GM20000 (cell line): ENCODE data around the gene COL8A2.
A peak's percentile ranks its signal among the peaks of the same experiment; 100 is the strongest.

ENCODE experiments used
- DNase-seq: peaks from one replicate; pipeline ENCODE4 v3.0.0; 2012; ENCODE audit warnings: low spot score
- TF ChIP-seq, protein P1 (sequence below): IDR thresholded peaks from 2 replicates; pipeline ENCODE4 v1.5.1; 2012; ENCODE audit warnings: mild to moderate bottlenecking, control low read depth; ENCODE audit errors: extremely low read depth, missing control alignments

The COL8A2 gene

DNA sequence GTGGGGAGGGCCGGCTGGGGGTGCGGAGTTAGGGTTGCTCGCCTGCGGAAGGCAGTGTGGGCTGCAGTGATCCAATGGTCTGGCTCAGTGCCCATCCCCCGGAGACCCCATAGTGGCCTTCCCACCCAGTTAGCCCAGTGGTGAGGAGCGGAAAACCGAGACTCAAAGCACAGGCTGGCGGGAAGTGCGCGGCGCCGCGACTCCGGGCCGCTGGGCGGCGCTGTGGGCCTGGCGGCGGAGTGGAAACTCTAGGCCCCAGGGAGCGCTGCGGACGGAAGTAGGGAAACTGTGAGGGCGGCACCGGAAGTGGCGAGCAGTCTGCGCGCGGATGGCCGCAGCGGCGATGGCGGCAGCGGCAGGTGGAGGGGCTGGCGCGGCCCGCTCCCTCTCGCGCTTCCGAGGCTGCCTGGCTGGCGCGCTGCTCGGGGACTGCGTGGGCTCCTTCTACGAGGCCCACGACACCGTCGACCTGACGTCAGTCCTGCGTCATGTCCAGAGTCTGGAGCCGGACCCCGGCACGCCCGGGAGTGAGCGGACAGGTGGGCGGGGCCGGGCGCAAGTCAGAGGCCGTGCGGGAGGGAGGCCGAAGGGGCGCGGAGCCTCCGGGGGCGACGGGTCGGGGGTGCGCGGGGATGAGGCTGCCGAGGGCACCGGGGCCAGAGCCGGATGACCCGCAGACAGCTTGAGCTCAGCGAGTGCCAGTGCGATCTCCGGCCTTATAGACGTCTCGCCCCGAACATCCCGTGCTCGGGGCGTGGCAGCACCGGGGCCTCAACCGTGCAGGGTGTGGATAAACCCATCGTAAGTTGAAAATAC lies 36.2 kb downstream of the COL8A2 start, which contains the start of gene ADPRS:
Gene ADPRS (plus strand): TSS at position 316 of the 816 bp plus-strand sequence. CDS start 13 bp downstream, at position 329.
- DNase-seq = peak; percentile 98
- TF ChIP-seq, protein P1, sequence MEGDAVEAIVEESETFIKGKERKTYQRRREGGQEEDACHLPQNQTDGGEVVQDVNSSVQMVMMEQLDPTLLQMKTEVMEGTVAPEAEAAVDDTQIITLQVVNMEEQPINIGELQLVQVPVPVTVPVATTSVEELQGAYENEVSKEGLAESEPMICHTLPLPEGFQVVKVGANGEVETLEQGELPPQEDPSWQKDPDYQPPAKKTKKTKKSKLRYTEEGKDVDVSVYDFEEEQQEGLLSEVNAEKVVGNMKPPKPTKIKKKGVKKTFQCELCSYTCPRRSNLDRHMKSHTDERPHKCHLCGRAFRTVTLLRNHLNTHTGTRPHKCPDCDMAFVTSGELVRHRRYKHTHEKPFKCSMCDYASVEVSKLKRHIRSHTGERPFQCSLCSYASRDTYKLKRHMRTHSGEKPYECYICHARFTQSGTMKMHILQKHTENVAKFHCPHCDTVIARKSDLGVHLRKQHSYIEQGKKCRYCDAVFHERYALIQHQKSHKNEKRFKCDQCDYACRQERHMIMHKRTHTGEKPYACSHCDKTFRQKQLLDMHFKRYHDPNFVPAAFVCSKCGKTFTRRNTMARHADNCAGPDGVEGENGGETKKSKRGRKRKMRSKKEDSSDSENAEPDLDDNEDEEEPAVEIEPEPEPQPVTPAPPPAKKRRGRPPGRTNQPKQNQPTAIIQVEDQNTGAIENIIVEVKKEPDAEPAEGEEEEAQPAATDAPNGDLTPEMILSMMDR = peak; percentile 97

DNA sequence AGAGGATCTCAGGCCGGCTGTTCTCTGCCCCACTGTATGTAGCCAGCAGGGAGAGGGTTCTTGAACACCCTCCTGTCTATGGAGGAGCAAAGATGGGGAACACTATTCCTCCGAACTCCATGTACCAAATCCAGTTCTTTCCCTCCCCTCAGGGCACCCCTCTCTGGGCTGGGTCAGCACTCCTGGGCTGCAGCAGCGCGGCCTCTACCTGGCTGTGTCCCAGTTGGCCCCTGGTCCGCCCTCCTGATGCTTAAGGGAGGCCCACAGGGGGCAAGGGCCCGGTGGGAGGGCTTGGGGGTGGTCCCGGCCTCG lies 36.8 kb downstream of the COL8A2 start:
- TF ChIP-seq, protein P1 = no peak
- DNase-seq = no peak

DNA sequence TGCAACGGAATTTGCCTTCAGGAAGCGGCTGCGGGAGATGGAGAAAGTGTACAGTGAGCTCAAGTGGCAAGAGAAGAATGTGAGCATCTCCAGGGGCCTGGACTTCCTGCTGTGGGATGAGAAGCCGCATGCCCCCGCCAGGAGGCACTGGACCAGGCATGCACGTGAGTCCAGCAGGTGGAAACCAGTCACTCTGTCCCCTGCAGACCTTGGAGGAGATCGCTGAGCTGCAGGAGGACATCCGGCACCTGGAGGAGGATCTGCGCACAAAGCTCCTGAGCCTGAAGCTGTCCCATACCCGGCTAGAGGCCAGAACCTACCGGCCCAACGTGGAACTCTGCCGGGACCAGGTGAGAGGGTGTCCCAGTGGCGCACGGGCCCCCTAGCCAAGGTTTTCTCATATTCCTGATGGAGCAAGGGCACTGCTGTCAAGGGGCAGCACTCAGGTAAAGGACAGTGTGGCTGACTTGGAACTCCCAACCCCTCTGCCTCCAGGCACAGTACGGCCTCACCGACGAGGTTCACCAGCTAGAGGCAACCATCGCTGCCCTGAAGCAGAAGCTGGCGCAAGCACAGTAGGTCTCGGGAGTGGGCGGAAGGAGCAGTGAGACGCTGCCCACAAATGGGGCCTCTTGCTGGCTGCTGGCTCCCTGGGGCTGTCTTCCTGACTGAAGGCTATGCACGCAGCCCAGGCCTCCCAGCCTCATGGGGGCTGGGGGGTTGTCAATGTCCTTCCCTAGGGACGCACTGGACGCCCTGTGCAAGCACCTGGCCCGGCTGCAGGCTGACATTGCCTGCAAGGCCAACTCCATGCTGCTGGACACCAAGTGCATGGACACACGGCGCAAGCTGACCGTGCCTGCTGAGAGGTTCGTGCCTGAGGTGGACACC lies 37.5 kb downstream of the COL8A2 start:
- peak; percentile 22 for DNase-seq
- TF ChIP-seq, protein P1 = no peak

DNA sequence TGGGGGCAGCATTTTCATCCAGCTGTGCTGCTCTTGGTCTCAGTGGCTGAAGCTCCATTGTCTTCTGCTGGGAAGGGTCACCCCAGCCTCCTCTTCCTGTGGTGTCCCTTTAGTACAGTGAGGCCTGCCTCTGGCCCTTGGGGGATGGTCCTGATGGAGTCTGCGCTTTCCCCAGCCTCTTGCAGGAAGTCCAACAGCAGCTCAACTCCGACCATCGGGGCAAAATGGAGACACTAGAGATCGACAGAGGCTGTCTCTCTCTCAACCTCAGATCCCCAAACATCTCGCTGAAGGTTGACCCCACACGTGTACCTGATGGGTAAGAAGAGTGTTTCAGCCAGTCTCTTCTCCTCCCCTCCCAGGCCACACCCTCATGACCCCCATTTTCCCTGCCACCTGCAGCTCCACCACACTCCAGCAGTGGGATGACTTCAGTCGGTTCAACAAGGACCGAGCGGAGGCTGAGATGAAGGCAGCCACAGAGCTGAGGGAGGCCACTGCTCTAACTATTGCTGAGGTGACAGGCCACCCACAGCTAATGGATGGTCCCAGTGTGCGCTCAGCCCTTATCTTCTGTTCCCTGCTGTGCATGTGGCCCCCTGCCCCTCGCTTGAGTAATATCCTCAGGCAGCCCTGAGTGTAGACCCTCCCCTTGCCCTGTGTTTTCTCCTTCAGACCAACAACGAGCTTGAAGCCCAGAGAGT lies 38.3 kb downstream of the COL8A2 start:
- DNase-seq = no peak
- TF ChIP-seq, protein P1 = no peak

DNA sequence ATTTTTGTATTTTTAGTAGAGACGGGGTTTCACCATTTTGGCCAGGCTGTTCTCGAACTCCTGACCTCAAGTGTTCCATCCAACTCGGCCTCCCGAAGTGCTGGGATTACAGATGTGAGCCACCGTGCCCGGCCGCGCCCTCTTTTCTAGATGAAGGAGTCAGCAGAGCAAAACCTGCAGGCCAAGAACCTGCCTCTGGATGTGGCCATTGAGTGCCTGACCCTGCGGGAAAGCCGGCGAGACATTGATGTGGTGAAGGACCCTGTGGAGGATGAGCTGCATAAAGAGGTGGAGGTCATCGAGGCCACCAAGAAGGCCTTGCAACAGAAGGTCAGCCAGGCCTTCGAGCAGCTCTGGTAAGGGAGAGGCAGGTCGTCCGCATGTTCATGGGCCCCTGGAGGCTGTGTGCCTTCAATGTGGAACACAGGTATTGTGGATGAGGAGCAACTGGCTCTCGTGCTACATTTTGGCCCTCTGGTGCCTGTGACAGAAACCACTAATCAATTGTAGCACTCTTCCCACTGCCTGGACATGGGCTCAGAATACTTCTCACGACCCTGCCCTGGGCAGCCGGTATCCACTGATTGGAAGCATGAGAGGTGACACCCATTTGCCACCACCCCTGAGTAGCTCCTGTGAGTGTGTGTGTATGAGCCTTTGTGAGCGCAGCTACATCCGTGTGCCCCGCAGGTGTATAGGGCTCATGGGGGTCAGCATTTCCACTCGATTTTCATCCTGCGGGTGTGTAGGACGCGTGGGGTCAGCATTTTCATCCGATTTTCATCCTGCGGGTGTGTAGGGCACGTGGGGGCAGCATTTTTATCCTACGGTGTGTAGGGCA lies 39.1 kb downstream of the COL8A2 start:
- DNase-seq = no peak
- TF ChIP-seq, protein P1 = no peak

DNA sequence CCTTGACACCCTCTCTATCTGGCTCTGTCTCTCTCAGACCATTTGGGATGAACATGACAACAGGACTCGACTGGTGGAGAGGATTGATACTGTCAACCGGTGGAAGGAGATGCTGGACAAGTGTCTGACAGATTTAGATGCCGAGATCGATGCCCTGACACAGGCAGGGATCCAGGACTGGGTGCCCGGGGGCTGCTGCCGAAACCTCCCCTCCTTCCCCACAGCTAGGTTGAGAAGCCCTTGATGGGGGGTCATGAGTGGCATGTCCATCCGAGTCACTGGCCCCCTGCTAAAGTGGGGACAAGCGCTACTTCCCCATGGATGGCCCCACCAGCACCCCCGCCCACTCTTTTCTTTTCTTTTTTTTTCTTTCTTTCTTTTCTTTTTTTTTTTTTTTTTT lies 39.9 kb downstream of the COL8A2 start:
- DNase-seq = no peak
- TF ChIP-seq, protein P1 = no peak
